MCF 10A (cell line): ENCODE results near the gene OSGEPL1. TPM values are rescaled to one million over a fixed set of nuclear protein-coding genes. Genes with fewer than 3 reads are reported as not detected.
A peak's percentile ranks its signal among the peaks of the same experiment; 100 is the strongest.

Experiments used
- BruUV-seq: library from RNA; stranded (reverse); fragments of 400-500 nt; replicated peaks from 2 replicates; lab custom pipeline; 2021; lab: Mats Ljungman, UMichigan
- CTCF ChIA-PET: fragments of 300-600 bp; sonication (Branson Sonifier 250); formaldehyde crosslinking; extraction: SDS; loops from one replicate; lab custom pipeline; 2021; ENCODE audit warnings: antibody characterized with exemption, inconsistent platforms; lab: Yijun Ruan, JAX
- POLR2A ChIA-PET: fragments of 300-600, 350-650 bp; sonication (Branson Sonifier 250); formaldehyde crosslinking; extraction: SDS; loops from one replicate; lab custom pipeline; 2020; ENCODE audit warnings: antibody characterized with exemption, inconsistent platforms; lab: Yijun Ruan, JAX
- DNase-seq: peaks from one replicate; pipeline ENCODE4 v3.0.0-alpha.2; 2018; ENCODE audit not compliant: unreplicated experiment
- H3K27ac Mint-ChIP-seq: one replicate; pipeline ENCODE4 v1.8.0; 2022; ENCODE audit warnings: mild to moderate bottlenecking, low read depth, mixed read lengths; ENCODE audit not compliant: unreplicated experiment
- H3K27me3 Mint-ChIP-seq: one replicate; pipeline ENCODE4 v1.8.0; 2022; ENCODE audit warnings: mixed read lengths; ENCODE audit not compliant: insufficient read depth, unreplicated experiment
- H3K36me3 Mint-ChIP-seq: one replicate; pipeline ENCODE4 v1.8.0; 2022; ENCODE audit warnings: mild to moderate bottlenecking, moderate library complexity, mixed read lengths; ENCODE audit not compliant: insufficient read depth, unreplicated experiment
- H3K4me1 Mint-ChIP-seq: one replicate; pipeline ENCODE4 v1.8.0; 2022; ENCODE audit warnings: mixed read lengths; ENCODE audit not compliant: insufficient read depth, unreplicated experiment
- H3K4me3 Mint-ChIP-seq: one replicate; pipeline ENCODE4 v1.8.0; 2022; ENCODE audit warnings: mild to moderate bottlenecking, moderate library complexity, mixed read lengths; ENCODE audit not compliant: unreplicated experiment
- H3K9me3 Mint-ChIP-seq: one replicate; pipeline ENCODE4 v1.8.0; 2022; ENCODE audit warnings: mixed read lengths; ENCODE audit not compliant: unreplicated experiment
- intact Hi-C: fragments of 100-400 bp; cut with micrococcal nuclease; formaldehyde crosslinking; loops from 2 replicates; pipeline ENCODE4 v1.14.1; 2022
- total RNA-seq: library from RNA; stranded (reverse); gene quantifications from 2 replicates; pipeline ENCODE4 v1.2.3, GENCODE V29; 2022
- TF ChIP-seq, protein P1 (sequence below): fragments of 200-600 bp; IDR thresholded peaks from one replicate; pipeline ENCODE4 v1.8.0; 2022; ENCODE audit warnings: antibody characterized with exemption, mild to moderate bottlenecking; ENCODE audit not compliant: unreplicated experiment

OSGEPL1 gene
- total RNA-seq, 1 experiment from 2014 or later = 5.1 TPM

DNA sequence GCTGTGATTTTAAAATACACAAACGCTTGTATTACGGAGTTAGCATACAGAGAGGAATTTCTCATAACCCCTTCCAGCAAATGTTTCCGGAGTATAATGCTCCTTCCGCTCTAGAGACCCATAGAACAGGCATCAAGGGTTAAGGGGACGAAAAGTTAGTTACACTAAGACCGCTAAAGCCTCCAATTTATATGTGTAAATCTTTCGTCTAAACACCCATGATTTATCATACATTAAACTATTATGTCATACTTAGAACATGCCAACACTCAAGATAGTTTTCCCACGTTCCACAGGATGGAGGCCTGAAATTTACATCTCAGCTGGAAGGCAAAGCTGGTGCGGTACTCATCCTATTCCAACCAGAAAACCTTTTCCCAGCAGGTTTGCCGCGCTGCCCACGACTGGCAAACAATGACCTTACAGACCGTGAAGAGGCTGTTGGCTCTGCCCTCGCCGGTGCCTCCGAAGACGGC, 20.9 kb upstream of the OSGEPL1 start:
- Mint-ChIP-seq H3K4me1 (peaks cover 41% of the 10 kb centered on the region), H3K4me3 (peak overlapping the region; percentile 90), H3K27me3 (no peaks in the 10 kb centered on the region), H3K27ac (peak overlapping the region; percentile 73), H3K36me3 (peaks cover 61% of the 10 kb centered on the region), H3K9me3 (no peaks in the 10 kb centered on the region)
- DNase-seq = no peak
- TF ChIP-seq, protein P1, sequence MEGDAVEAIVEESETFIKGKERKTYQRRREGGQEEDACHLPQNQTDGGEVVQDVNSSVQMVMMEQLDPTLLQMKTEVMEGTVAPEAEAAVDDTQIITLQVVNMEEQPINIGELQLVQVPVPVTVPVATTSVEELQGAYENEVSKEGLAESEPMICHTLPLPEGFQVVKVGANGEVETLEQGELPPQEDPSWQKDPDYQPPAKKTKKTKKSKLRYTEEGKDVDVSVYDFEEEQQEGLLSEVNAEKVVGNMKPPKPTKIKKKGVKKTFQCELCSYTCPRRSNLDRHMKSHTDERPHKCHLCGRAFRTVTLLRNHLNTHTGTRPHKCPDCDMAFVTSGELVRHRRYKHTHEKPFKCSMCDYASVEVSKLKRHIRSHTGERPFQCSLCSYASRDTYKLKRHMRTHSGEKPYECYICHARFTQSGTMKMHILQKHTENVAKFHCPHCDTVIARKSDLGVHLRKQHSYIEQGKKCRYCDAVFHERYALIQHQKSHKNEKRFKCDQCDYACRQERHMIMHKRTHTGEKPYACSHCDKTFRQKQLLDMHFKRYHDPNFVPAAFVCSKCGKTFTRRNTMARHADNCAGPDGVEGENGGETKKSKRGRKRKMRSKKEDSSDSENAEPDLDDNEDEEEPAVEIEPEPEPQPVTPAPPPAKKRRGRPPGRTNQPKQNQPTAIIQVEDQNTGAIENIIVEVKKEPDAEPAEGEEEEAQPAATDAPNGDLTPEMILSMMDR = no peak
- CTCF ChIA-PET = interaction anchor here (0.5 to 0.9 kb wide), 5 partner anchors 11 to 123 kb away, joined by 3 to 6 read pairs (median 4); no protein-coding TSS in a partner anchor
- POLR2A ChIA-PET = interaction anchor here (0.6 to 8.2 kb wide), 10 partner anchors 9 to 869 kb away, joined by 3 to 86 read pairs (median 4); partner anchors contain the start of genes ASNSD1 and OSGEPL1
- intact Hi-C loops = loop anchor here (5.0 kb wide), 1 partner anchor 121 kb away; the partner anchor contains the start of gene ASNSD1
- no TSS peak for BruUV-seq

DNA sequence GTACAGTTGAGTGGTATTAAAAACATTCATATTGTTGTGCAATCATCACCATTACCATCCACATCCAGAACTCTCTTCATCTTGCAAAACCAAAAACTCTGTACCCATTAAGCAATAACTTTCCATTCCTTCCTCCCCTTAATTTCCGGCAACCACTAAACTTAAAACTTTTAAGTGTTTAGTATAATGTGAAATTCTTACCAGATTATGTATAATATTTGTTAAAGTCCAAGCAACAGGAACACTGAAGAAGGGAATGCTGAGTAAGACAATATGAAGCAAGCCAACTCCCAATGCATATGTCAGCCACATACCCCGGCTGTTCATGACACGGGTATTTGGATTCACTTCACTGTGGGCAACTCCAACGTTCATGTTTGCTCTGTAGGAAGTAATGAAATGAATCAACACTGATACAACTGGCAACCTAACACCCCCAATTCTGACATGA, 19.7 kb upstream of the OSGEPL1 start:
- peaks cover 62% of the 10 kb centered on the region for H3K36me3 Mint-ChIP-seq
- ChIA-PET CTCF (no interaction called here), POLR2A (interaction anchor here (8.2 kb wide), 1 partner anchor 19 kb away, joined by 86 read pairs; the partner anchor contains the start of gene OSGEPL1)
- H3K27ac Mint-ChIP-seq = peak overlapping the region; percentile 73
- intact Hi-C loops = loop anchor here (5.0 kb wide), 1 partner anchor 120 kb away; the partner anchor contains the start of gene ASNSD1
- H3K4me3 Mint-ChIP-seq = peak overlapping the region; percentile 90
- no TSS peak for BruUV-seq
- H3K4me1 Mint-ChIP-seq = peaks cover 35% of the 10 kb centered on the region
- no peaks in the 10 kb centered on the region for H3K27me3 Mint-ChIP-seq
- DNase-seq = peak; percentile 41
- H3K9me3 Mint-ChIP-seq = no peaks in the 10 kb centered on the region
- TF ChIP-seq, protein P1 = no peak

DNA sequence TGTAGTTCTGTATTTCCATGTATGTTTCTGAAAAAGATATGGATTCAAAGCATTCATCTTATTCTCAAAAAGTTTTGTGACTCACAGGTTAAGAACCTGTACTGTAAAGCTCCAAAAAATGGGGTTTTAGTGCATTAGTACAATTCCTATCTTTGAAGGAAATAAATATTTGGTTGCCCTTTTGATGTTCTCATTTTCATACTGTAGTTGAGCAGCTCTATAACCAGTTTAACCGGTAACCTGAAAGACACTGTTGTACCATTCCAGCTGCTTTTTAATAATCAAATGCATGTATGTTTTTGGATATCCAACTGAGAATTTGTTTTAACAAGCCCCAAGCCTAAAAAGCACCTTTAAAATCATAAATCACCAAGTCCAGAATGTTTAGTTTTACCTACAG, 9.6 kb upstream of the OSGEPL1 start:
- ChIA-PET POLR2A (interaction anchor here (1.1 kb wide), 1 partner anchor 10 kb away, joined by 6 read pairs; the partner anchor contains the start of gene OSGEPL1), CTCF (interaction anchor here (0.5 to 3.0 kb wide), 4 partner anchors 9 to 57 kb away, joined by 3 to 17 read pairs (median 4); partner anchors contain the start of genes ORMDL1, OSGEPL1 and PMS1)
- H3K4me3 Mint-ChIP-seq = no peak overlapping the region
- TF ChIP-seq, protein P1 = no peak
- H3K4me1 Mint-ChIP-seq = no peaks in the 10 kb centered on the region
- intact Hi-C loops = no loop called here
- BruUV-seq = no TSS peak
- no peak overlapping the region for H3K27ac Mint-ChIP-seq
- no peaks in the 10 kb centered on the region for H3K27me3 Mint-ChIP-seq
- no peaks in the 10 kb centered on the region for H3K9me3 Mint-ChIP-seq
- peaks cover 82% of the 10 kb centered on the region for H3K36me3 Mint-ChIP-seq
- DNase-seq = no peak

DNA sequence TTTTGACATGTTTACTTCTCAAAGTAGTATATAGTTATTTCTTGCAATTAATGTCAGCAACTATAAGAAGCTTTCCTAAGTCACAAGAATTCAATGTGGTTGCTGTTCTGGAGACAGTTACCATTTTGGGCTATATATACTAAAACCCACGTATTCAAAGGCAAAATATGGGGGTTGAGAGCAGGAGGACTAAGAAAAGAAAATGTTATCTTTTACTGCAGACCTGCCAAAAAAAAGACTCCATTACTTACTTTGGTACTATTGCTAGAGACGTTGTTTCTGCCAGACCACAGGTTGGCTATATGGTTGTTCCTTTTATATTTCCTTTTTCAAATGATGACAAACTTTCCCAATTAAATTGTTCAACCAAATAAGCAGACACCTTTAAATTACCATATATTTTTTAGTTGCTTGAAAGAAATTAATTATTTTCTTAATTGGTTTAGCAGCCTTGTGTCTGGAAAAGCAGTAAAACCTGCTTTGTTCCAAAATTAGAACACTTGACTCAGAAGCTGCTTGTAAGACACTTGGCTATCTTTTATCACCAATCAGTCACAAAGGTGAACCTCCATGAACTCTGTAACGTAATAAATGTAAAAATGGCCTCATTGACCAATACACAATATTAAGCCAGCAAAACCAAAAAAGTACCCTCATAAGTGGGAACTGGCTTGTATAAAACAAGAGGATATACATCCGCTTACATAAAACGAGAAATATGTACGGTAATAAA, 8.2 kb upstream of the OSGEPL1 start:
- peaks cover 88% of the 10 kb centered on the region for H3K36me3 Mint-ChIP-seq
- POLR2A ChIA-PET = interaction anchor here (0.8 kb wide), 1 partner anchor 8 kb away, joined by 3 read pairs; the partner anchor contains the start of gene OSGEPL1

More for the DNA sequence above, 8.2 kb upstream of the OSGEPL1 start:
- no peak for DNase-seq
- TF ChIP-seq, protein P1 = no peak
- Mint-ChIP-seq H3K27me3 (no peaks in the 10 kb centered on the region), H3K4me3 (no peak overlapping the region), H3K27ac (no peak overlapping the region), H3K9me3 (no peaks in the 10 kb centered on the region), H3K4me1 (no peaks in the 10 kb centered on the region)
- CTCF ChIA-PET = no interaction called here
- no TSS peak for BruUV-seq
- intact Hi-C loops = no loop called here
